ENCODE data around the gene PXK.

- TF ChIP-seq CTCF (IDR thresholded peaks at IDR 0.05; ENCODE audit: low read depth, low read length), result no peak
- no peak for TF ChIP-seq POLR2A (IDR thresholded peaks at IDR 0.05; ENCODE audit: extremely low read depth, insufficient read length)
- TF ChIP-seq MAX (IDR thresholded peaks at IDR 0.05; ENCODE audit: low read depth, low read length), result no peak
- TF ChIP-seq MYC (IDR thresholded peaks at IDR 0.05; ENCODE audit: low read depth, low read length), result no peak
These were observed 1.3 kb downstream of the PXK start for GRCh38 chr3:58334013-58334321.
